COLO829 (cell line): Measurements from ENCODE around the gene ZMYM4.
"Not testable (repeated sequence)": the region's sequence is repeated elsewhere in the genome, so short reads cannot be mapped to it uniquely, and the experiment has no call there.

Source experiments
- DNase-seq: peaks from one replicate; pipeline ENCODE4 v3.0.0; 2012; ENCODE audit warnings: low spot score

The ZMYM4 gene

DNA sequence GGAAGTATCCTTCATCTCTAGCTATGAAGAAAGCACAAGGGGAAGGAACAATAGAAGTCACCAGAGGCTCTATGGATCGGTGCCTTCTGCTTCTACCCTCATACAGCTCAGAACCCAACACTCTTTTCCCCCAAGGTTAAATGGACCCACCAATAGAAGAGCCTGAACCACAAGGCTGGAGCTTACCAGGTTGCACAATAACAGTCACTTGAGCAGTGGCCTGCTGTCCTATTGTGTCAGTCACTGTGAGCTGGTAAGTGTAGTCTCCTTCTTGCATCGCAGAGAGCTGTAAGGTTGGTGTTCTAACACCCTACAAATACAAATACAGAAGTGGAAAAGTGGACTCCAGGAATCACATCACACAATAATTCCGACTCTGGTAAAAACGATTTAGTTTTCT, 185.7 kb downstream of the ZMYM4 start:
- no peak for DNase-seq

DNA sequence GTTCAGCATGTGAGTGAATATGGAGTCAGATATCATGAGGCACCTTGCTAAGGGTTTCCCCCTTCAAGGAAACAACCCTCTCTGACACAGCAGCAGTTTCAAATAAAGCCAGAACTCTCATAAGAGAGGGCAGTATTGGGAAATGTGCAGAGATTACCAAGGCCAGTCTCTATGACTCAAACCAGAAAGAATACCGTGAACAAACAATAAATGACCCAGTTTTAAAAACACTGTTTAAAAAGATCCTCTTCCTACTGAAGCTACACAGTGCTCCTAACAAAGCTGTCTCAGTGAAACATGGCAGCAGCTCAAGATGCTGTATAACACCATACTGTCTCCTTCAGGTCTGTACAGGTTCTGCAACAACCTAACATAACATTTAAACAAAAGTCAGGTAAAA, 186.1 kb downstream of the ZMYM4 start:
- no peak for DNase-seq

DNA sequence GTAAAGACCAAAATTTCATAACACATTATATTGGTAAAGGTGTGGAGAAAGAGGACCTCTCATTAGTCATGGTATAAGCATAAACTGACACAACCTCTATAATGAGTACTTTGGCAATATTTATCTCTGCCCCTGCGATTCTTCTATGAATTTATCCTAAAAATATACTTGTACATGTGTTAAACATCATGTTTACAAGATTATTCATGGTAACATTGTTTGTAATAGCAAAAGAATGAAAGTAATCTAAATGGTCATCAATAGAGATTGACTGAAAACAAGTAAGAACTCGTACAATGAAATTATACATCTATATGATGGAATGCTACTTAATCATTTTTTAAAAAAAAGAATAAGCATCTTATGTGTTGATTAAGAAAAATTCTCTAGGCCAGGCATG, 192.3 kb downstream of the ZMYM4 start:
- DNase-seq = no peak

DNA sequence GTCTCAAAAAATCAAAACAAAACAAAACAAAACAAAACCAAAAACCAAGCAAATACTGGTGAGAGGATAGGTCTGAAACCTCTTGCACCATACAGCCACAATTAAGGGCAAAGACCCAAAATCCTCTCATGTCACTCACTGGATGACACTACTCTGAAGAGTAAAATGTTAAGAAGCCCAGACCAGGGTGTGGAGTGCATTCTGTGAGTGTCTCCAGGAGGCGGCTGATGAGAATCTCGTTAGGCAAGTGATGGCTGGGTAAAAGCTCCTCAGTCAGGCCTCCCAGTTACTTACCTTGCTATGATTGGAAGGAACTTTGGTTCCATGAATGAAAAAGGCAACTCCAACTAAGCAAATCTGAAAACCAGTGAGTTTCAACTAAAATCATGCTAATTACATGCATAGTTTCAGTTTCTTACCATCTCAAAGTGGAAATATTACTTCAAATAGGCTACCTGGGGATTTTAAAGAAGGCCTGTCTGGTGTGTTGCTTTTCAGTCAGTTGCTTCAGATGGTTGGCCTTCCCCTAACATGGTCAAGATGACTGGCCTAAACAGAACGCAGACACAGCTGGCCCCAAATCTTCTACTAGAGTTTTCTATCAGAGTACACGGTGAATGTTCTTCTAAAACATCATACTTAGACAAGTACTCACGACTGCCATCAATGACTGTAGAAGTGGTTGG, 193.6 kb downstream of the ZMYM4 start:
- DNase-seq = no peak

DNA sequence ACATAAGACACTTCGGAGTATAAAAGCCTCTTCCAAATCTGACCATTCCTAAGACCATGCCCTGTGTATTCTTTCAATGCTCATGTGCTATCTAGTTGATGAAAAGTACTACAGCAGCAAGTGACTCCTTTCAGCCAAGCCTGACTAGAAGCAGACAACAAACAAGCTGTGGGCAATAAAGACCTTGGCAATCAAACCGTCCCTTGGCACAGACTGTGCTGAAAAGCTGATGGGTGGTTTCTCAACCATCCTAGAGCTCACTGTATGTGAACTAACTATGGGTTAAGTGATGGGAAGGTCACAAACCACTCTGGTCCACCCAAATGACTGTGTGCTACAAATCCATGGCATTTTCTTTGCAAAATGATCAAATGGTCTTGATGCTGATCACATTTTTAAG, 194.7 kb downstream of the ZMYM4 start:
- no peak for DNase-seq

DNA sequence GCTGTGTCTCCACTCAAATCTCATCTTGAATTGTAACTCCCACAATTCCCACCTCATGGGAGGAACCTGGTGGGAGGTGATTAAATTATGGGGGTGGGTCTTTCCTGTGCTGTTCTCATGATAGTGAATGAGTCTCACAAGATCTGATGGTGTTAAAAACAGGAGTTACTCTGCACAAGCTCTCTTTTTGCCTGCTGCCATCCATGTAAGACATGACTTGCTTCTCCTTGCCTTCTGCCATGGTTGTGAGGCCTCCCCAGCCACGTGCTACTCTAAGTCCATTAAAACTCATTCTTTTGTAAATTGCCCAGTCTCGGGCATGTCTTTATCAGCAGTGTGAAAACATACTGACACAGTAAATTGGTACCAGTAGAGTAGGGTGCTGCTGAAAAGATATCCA, 195.2 kb downstream of the ZMYM4 start:
- not testable (repeated sequence) for DNase-seq

DNA sequence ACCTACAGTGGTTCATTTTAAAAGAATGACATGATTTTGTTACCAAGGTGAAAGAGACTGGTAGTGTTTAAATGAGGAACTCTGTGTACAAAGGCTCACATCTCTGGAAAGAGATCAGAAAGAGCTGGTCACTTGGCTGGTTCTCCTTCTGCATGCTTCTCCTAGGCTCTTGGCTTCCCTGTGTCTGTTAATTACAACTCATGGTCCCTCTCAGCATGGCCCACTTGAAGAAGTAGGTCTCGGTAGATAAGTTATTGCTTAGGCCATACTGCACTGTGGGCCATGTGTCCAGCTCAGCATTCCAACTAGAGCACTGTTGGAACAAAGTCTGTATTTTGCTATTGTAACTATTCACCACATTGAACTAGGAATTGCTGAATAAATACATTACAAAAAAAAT, 197.6 kb downstream of the ZMYM4 start:
- DNase-seq = no peak

DNA sequence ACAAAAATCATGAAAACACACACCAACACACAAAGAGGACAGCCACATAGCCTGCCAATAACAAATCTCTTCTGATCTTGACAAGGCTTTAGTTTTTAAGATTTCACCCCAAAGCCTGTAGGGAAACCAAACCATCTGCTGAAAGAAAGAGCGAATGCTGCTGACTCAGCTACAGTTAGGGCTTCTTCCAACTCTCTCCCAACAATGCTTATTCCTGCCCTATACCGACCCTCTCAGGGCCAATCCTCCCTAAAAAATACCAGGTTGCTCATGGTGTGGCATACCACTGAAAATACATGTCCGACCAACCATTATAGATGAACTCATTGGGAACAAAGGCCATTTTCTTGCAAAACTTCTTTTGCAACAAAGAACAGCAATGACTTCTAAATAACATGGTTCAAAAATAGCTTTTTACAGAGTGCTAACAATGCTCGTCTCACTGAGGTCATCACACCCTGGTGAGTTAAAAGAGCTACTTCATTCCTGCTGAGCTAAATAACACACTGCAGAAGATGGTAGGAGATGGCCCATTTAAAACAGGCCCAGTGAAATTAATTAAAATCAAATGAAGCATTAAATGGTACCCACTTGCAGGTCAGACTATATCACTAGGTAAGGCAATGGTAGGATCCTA, 202.6 kb downstream of the ZMYM4 start:
- no peak for DNase-seq
